ENCODE results near the gene ATP5ME.
A peak's percentile ranks its signal among the peaks of the same experiment; 100 is the strongest.

DNA sequence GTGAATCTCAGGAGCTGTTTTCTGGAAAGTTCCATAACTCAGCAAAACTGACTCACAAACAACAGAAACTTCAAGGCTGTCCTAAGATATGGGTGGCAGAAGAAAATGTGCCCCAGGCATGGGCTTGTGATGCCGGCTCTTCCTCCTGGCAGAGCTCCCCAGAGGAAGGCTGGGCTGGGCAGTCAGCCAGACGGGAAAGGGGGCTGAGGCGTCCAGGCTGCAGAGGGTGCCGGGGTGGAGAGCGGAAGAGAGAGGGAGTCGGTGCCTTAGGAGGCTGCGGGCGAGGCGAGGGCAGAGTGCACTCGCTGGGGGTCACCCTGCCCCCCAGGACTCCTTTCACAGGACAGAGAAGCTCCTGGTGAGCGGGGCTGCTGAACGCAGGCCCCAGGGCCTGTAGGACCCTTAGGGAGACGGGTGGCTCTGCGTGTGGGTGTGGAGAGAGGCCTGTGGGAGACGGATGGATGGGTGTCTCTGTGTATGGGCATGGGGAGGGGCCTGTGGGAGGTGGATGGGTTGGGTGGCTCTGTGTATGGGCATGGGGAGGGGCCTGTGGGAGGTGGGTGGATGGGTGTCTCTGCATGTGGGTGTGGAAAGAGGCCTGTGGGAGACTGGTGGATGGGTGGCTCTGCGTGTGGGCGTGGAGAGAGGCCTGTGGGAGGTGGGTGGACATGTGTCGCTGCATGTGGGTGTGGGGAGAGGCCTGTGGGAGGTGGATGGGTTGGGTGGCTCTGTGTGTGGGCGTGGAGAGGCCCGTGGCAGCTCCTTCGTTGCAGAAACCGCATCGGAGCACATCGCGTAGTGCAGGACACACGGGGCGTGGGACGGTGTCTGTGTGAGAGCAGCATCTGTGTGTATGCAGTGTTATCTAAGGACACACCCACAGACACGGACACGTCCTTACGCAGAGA, 47.4 kb upstream of the ATP5ME start:
- TF ChIP-seq MAX (IDR thresholded peaks at IDR 0.05) (no peak), TAF1 (IDR thresholded peaks at IDR 0.05; ENCODE audit: low read depth) (no peak), TEAD4 (IDR thresholded peaks at IDR 0.05) (no peak), CEBPB (IDR thresholded peaks at IDR 0.05) (no peak), EGR1 (IDR thresholded peaks at IDR 0.05) (peak; percentile 32; the same call in 1 of the 2 replicates), EP300 (IDR thresholded peaks at IDR 0.05; ENCODE audit: borderline replicate concordance) (no peak), CREB1 (IDR thresholded peaks at IDR 0.05; ENCODE audit: low read depth) (no peak), YY1 (IDR thresholded peaks at IDR 0.05; ENCODE audit: low read depth) (no peak), ZBTB7A (IDR thresholded peaks at IDR 0.05; ENCODE audit: low read depth) (no peak)
- TF ChIP-seq, protein P1, sequence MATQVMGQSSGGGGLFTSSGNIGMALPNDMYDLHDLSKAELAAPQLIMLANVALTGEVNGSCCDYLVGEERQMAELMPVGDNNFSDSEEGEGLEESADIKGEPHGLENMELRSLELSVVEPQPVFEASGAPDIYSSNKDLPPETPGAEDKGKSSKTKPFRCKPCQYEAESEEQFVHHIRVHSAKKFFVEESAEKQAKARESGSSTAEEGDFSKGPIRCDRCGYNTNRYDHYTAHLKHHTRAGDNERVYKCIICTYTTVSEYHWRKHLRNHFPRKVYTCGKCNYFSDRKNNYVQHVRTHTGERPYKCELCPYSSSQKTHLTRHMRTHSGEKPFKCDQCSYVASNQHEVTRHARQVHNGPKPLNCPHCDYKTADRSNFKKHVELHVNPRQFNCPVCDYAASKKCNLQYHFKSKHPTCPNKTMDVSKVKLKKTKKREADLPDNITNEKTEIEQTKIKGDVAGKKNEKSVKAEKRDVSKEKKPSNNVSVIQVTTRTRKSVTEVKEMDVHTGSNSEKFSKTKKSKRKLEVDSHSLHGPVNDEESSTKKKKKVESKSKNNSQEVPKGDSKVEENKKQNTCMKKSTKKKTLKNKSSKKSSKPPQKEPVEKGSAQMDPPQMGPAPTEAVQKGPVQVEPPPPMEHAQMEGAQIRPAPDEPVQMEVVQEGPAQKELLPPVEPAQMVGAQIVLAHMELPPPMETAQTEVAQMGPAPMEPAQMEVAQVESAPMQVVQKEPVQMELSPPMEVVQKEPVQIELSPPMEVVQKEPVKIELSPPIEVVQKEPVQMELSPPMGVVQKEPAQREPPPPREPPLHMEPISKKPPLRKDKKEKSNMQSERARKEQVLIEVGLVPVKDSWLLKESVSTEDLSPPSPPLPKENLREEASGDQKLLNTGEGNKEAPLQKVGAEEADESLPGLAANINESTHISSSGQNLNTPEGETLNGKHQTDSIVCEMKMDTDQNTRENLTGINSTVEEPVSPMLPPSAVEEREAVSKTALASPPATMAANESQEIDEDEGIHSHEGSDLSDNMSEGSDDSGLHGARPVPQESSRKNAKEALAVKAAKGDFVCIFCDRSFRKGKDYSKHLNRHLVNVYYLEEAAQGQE (IDR thresholded peaks at IDR 0.05; ENCODE audit: low read depth), result no peak

Measured in Ishikawa (cell line).